ENCODE measurements around the gene CYP3A4. TPM values are rescaled to one million over a fixed set of nuclear protein-coding genes. Genes with fewer than 3 reads are reported as not detected.
"Not testable (repeated sequence)": the region's sequence is repeated elsewhere in the genome, so short reads cannot be mapped to it uniquely, and the experiment has no call there.

CYP3A4 gene
- total RNA-seq, 1 experiment from 2014 or later, result not detected

- H2BK20ac ChIP-seq (ENCODE audit: low read depth, low read length, poor library complexity, severe bottlenecking); H4K5ac ChIP-seq (ENCODE audit: insufficient read length, low read depth, low read length); H3K27me3 ChIP-seq (ENCODE audit: insufficient read depth, low read length); H3K18ac ChIP-seq (ENCODE audit: insufficient read length, low read depth, low read length); H3K79me2 ChIP-seq (ENCODE audit: insufficient read depth, low read length); H3K4me1 ChIP-seq (ENCODE audit: insufficient read depth, low read length); H3K23me2 ChIP-seq (ENCODE audit: insufficient read length, low read depth, low read length, poor library complexity, severe bottlenecking); H3K4me3 Mint-ChIP-seq; H3K4me2 ChIP-seq (ENCODE audit: insufficient read depth, insufficient read length, low read length); H3K4ac ChIP-seq (ENCODE audit: low read depth, low read length); H4K8ac ChIP-seq (replicated peaks; ENCODE audit: insufficient read length, low read depth, low read length); H2BK12ac ChIP-seq (ENCODE audit: insufficient read length, low read depth, low read length); H3K4me1 Mint-ChIP-seq; H3K36me3 Mint-ChIP-seq (ENCODE audit: insufficient read depth in 1 of 3, low read depth in 3 of 3); H3K9me3 ChIP-seq (ENCODE audit: control insufficient read depth, low read depth, low read length); H2BK120ac ChIP-seq (ENCODE audit: low read depth, low read length, poor library complexity, severe bottlenecking); H3K9me3 Mint-ChIP-seq; H4K20me1 ChIP-seq (ENCODE audit: control insufficient read depth, insufficient read depth, insufficient read length); H3T11ph ChIP-seq (ENCODE audit: low read length); H3K23ac ChIP-seq (ENCODE audit: insufficient read length, low read depth, low read length); H3K27ac Mint-ChIP-seq; H4K91ac ChIP-seq (ENCODE audit: insufficient read length, low read depth, low read length); DNase-seq; H2BK15ac ChIP-seq (ENCODE audit: low read depth, low read length); H2BK5ac ChIP-seq (ENCODE audit: insufficient read length, low read length); H2AFZ ChIP-seq (ENCODE audit: low read length); H3K9ac ChIP-seq (ENCODE audit: extremely low read depth, insufficient read length, low read length); H3K79me1 ChIP-seq (ENCODE audit: insufficient read depth, low read depth, low read length, poor library complexity, severe bottlenecking); H3K27ac ChIP-seq (ENCODE audit: insufficient read length, low read depth, low read length); H3K14ac ChIP-seq (ENCODE audit: insufficient read depth, low read length); H3K56ac ChIP-seq (ENCODE audit: insufficient read length, low read depth, low read length); H2AK5ac ChIP-seq (ENCODE audit: insufficient read length, low read length): not testable (repeated sequence)
- H3K27me3 Mint-ChIP-seq (ENCODE audit: low read depth), result peaks cover 25% of the 10 kb centered on the region
- no CpG with 5 or more reads among the region's 3 CpGs for WGBS (ENCODE audit: extremely low coverage, insufficient read length, low lambda C conversion rate)
Measured at GRCh38 chr7:99745395-99745794, 38.6 kb downstream of the CYP3A4 start.
